Large intestine (tissue), 3 donors: ENCODE data around the gene VCL. TPM values are rescaled to one million over a fixed set of nuclear protein-coding genes. Genes with fewer than 3 reads are reported as not detected.

Experiments
- DNase-seq, 2 donors: peaks; one replicate each; pipeline versions ENCODE4 v3.0.0 to v3.0.0-alpha.2; 2013
- H3K27ac ChIP-seq: one replicate; pipeline ENCODE4 v1.5.1; 2013; ENCODE audit warnings: low read length
- H3K27me3 ChIP-seq: 2 replicates; pipeline ENCODE4 v1.6.1; 2013; ENCODE audit warnings: low read length; ENCODE audit not compliant: control insufficient read depth, insufficient read depth
- H3K36me3 ChIP-seq: 2 replicates; pipeline ENCODE4 v1.6.1; 2013; ENCODE audit warnings: low read length; ENCODE audit not compliant: control insufficient read depth, insufficient read depth
- H3K4me1 ChIP-seq: one replicate; pipeline ENCODE4 v1.6.1; 2013; ENCODE audit warnings: low read length; ENCODE audit not compliant: control insufficient read depth, insufficient read depth
- H3K4me3 ChIP-seq: one replicate; pipeline ENCODE4 v1.5.1; 2013; ENCODE audit warnings: low read length
- H3K9me3 ChIP-seq: one replicate; pipeline ENCODE4 v1.6.1; 2013; ENCODE audit warnings: mild to moderate bottlenecking, low read depth, low read length, moderate library complexity; ENCODE audit not compliant: control insufficient read depth
- WGBS: methylation state at CpG from one replicate; pipeline ENCODE4 v1.1.5; 2013; ENCODE audit warnings: low lambda C conversion rate; ENCODE audit not compliant: insufficient coverage; 5-methylcytosine and 5-hydroxymethylcytosine counted together
- polyA plus RNA-seq: library from polyadenylated mRNA; unstranded; fragments of 120-200 nt; gene quantifications from one replicate; pipeline ENCODE4 v1.2.1, GENCODE V29; 2013

The VCL gene
- polyA plus RNA-seq, 1 donor: 69.3 TPM

GRCh38 chr10:74104480-74104879 is 106.6 kb downstream of the VCL start:
- Histone ChIP-seq H3K27me3 (no peaks in the 10 kb centered on the region), H3K36me3 (peaks cover 60% of the 10 kb centered on the region)

GRCh38 chr10:74104996-74105395 is 107.1 kb downstream of the VCL start:
- peaks cover 60% of the 10 kb centered on the region for H3K36me3 ChIP-seq

More at GRCh38 chr10:74104480-74104879, 106.6 kb downstream of the VCL start:
- no peak overlapping the region for H3K27ac ChIP-seq
- no peak for DNase-seq
- H3K9me3 ChIP-seq: no peaks in the 10 kb centered on the region
- no peak overlapping the region for H3K4me3 ChIP-seq
- no CpG with 5 or more reads among the region's 5 CpGs for WGBS
- H3K4me1 ChIP-seq: no peaks in the 10 kb centered on the region

GRCh38 chr10:74107391-74107790 is 109.5 kb downstream of the VCL start:
- H3K36me3 ChIP-seq: peaks cover 71% of the 10 kb centered on the region
- no CpG with 5 or more reads among the region's 4 CpGs for WGBS
- DNase-seq: no peak

More at GRCh38 chr10:74104996-74105395, 107.1 kb downstream of the VCL start:
- Histone ChIP-seq H3K4me1 (no peaks in the 10 kb centered on the region), H3K4me3 (no peak overlapping the region), H3K27ac (no peak overlapping the region), H3K27me3 (no peaks in the 10 kb centered on the region), H3K9me3 (no peaks in the 10 kb centered on the region)
- WGBS: no CpG with 5 or more reads among the region's 8 CpGs
- DNase-seq: no peak

GRCh38 chr10:74109452-74109851 is 111.5 kb downstream of the VCL start:
- DNase-seq: no peak
- Histone ChIP-seq H3K4me3 (no peak overlapping the region), H3K27ac (no peak overlapping the region), H3K9me3 (no peaks in the 10 kb centered on the region), H3K27me3 (no peaks in the 10 kb centered on the region), H3K4me1 (no peaks in the 10 kb centered on the region), H3K36me3 (peaks cover 86% of the 10 kb centered on the region)

More at GRCh38 chr10:74107391-74107790, 109.5 kb downstream of the VCL start:
- H3K27ac ChIP-seq: no peak overlapping the region
- no peak overlapping the region for H3K4me3 ChIP-seq
- no peaks in the 10 kb centered on the region for H3K9me3 ChIP-seq
- H3K4me1 ChIP-seq: no peaks in the 10 kb centered on the region
- no peaks in the 10 kb centered on the region for H3K27me3 ChIP-seq

- no peaks in the 10 kb centered on the region for H3K4me1 ChIP-seq
- WGBS: no CpG with 5 or more reads among the region's 1 CpG
- no peak overlapping the region for H3K4me3 ChIP-seq
- no peaks in the 10 kb centered on the region for H3K9me3 ChIP-seq
- DNase-seq: no peak
- no peaks in the 10 kb centered on the region for H3K27me3 ChIP-seq
- peaks cover 86% of the 10 kb centered on the region for H3K36me3 ChIP-seq
- H3K27ac ChIP-seq: no peak overlapping the region
These were observed 112.2 kb downstream of the VCL start for GRCh38 chr10:74110120-74110519.

GRCh38 chr10:74111799-74112198 is 113.9 kb downstream of the VCL start:
- Histone ChIP-seq H3K27me3 (no peaks in the 10 kb centered on the region), H3K4me1 (no peaks in the 10 kb centered on the region), H3K27ac (no peak overlapping the region), H3K36me3 (peaks cover 92% of the 10 kb centered on the region), H3K9me3 (no peaks in the 10 kb centered on the region), H3K4me3 (no peak overlapping the region)
- DNase-seq: no peak
- WGBS: no CpG with 5 or more reads among the region's 14 CpGs

- H3K4me1 ChIP-seq: no peaks in the 10 kb centered on the region
- DNase-seq: no peak
- H3K36me3 ChIP-seq: peaks cover 97% of the 10 kb centered on the region
- H3K9me3 ChIP-seq: no peaks in the 10 kb centered on the region
- H3K27me3 ChIP-seq: no peaks in the 10 kb centered on the region
- H3K4me3 ChIP-seq: no peak overlapping the region
- H3K27ac ChIP-seq: no peak overlapping the region
- WGBS: no CpG with 5 or more reads among the region's 1 CpG
These were observed 115.6 kb downstream of the VCL start for GRCh38 chr10:74113546-74113945.

- H3K27me3 ChIP-seq: no peaks in the 10 kb centered on the region
- H3K27ac ChIP-seq: no peak overlapping the region
- H3K4me3 ChIP-seq: no peak overlapping the region
- H3K36me3 ChIP-seq: peaks cover 97% of the 10 kb centered on the region
- H3K9me3 ChIP-seq: no peaks in the 10 kb centered on the region
- no peak for DNase-seq
- no CpG with 5 or more reads among the region's 12 CpGs for WGBS
- no peaks in the 10 kb centered on the region for H3K4me1 ChIP-seq
These were observed 116.1 kb downstream of the VCL start for GRCh38 chr10:74114041-74114448.

GRCh38 chr10:74117738-74118137 is 119.8 kb downstream of the VCL start:
- WGBS: no CpG with 5 or more reads among the region's 4 CpGs
- Histone ChIP-seq H3K27ac (no peak overlapping the region), H3K36me3 (peaks cover 92% of the 10 kb centered on the region), H3K4me3 (no peak overlapping the region), H3K9me3 (no peaks in the 10 kb centered on the region), H3K27me3 (no peaks in the 10 kb centered on the region), H3K4me1 (no peaks in the 10 kb centered on the region)
- no peak for DNase-seq

- Histone ChIP-seq H3K36me3 (peaks cover 92% of the 10 kb centered on the region), H3K4me1 (no peaks in the 10 kb centered on the region), H3K27ac (no peak overlapping the region), H3K4me3 (no peak overlapping the region), H3K9me3 (no peaks in the 10 kb centered on the region), H3K27me3 (no peaks in the 10 kb centered on the region)
- no CpG with 5 or more reads among the region's 3 CpGs for WGBS
- DNase-seq: no peak
These were observed 120.9 kb downstream of the VCL start for GRCh38 chr10:74118804-74119203.

- Histone ChIP-seq H3K9me3 (no peaks in the 10 kb centered on the region), H3K27me3 (no peaks in the 10 kb centered on the region), H3K4me3 (no peak overlapping the region), H3K27ac (no peak overlapping the region), H3K4me1 (no peaks in the 10 kb centered on the region), H3K36me3 (peaks cover 85% of the 10 kb centered on the region)
- no CpG with 5 or more reads among the region's 1 CpG for WGBS
- DNase-seq: no peak
These were observed 123.0 kb downstream of the VCL start for GRCh38 chr10:74120911-74121310.
